Measurements from ENCODE around the gene COL17A1. TPM values are rescaled to one million over a fixed set of nuclear protein-coding genes. Genes with fewer than 3 reads are reported as not detected.

The COL17A1 gene
- total and polyA plus RNA-seq, 8 donors = 0.18 to 1.5 (median 0.70) TPM; not detected in 4

DNA sequence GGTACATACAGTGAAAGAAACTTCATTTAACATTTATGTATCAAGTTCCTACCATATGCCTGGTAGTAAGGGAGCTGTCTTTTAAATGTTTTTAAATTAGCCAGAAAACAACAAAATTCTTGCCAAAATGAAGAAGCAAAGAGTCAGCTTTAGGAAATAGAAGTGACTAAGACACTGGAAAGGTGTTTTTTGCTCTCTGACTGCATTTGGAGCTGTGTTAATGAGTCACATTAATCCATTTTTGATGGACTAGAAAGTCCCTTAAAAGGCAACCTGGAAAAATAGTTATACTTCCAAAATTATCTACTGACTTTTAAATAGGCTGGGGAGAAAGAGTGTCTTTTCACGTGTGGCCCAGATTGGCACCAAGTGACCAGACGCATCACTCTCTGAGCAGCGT is 3.9 kb upstream of the COL17A1 start:
- Histone ChIP-seq H3K4me3 (no peak overlapping the region), H3K4me1 (no peaks in the 10 kb centered on the region), H3K27me3 (no peaks in the 10 kb centered on the region), H3K36me3 (no peaks in the 10 kb centered on the region), H3K9me3 (no peaks in the 10 kb centered on the region), H3K27ac (no peak overlapping the region)
- 84 to 86% methylated on average over 3 of the region's 3 CpGs for WGBS, 2 donors
- ATAC-seq (no peak), FAIRE-seq (no peak), DNase-seq (no peak)
- intact Hi-C loops (cut with DNase I) = no loop called here
- TF ChIP-seq, protein P1, sequence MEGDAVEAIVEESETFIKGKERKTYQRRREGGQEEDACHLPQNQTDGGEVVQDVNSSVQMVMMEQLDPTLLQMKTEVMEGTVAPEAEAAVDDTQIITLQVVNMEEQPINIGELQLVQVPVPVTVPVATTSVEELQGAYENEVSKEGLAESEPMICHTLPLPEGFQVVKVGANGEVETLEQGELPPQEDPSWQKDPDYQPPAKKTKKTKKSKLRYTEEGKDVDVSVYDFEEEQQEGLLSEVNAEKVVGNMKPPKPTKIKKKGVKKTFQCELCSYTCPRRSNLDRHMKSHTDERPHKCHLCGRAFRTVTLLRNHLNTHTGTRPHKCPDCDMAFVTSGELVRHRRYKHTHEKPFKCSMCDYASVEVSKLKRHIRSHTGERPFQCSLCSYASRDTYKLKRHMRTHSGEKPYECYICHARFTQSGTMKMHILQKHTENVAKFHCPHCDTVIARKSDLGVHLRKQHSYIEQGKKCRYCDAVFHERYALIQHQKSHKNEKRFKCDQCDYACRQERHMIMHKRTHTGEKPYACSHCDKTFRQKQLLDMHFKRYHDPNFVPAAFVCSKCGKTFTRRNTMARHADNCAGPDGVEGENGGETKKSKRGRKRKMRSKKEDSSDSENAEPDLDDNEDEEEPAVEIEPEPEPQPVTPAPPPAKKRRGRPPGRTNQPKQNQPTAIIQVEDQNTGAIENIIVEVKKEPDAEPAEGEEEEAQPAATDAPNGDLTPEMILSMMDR (IDR thresholded peaks at IDR 0.05) = no peak

DNA sequence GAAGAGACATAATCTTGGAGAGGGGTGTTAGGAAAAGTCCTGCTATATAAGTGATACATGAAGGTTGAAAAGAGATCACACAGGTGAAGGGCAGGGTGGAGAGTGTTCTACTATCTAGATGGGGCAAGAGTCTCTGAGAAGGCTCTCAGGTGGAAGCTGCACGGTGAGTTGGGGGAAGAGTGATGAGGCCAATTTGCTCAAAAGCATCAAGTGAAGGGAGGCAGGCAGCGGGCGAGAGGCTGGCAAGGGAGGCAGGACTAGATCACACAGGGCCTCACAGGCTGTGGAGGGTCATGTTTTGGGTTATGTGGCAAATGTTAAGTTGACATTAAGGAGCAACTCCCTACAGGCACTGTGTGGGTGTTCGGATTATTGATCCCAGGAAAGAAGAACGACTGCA is 2.6 kb upstream of the COL17A1 start:
- Histone ChIP-seq H3K9me3 (no peaks in the 10 kb centered on the region), H3K4me3 (no peak overlapping the region), H3K27me3 (no peaks in the 10 kb centered on the region), H3K27ac (no peak overlapping the region), H3K36me3 (no peaks in the 10 kb centered on the region), H3K4me1 (no peaks in the 10 kb centered on the region)
- WGBS, 2 donors = 77 to 85% methylated on average over 5 of the region's 5 CpGs
- TF ChIP-seq, protein P1 (IDR thresholded peaks at IDR 0.05) = no peak
- ATAC-seq (no peak), DNase-seq (no peak), FAIRE-seq (no peak)
- intact Hi-C loops (cut with DNase I) = no loop called here

DNA sequence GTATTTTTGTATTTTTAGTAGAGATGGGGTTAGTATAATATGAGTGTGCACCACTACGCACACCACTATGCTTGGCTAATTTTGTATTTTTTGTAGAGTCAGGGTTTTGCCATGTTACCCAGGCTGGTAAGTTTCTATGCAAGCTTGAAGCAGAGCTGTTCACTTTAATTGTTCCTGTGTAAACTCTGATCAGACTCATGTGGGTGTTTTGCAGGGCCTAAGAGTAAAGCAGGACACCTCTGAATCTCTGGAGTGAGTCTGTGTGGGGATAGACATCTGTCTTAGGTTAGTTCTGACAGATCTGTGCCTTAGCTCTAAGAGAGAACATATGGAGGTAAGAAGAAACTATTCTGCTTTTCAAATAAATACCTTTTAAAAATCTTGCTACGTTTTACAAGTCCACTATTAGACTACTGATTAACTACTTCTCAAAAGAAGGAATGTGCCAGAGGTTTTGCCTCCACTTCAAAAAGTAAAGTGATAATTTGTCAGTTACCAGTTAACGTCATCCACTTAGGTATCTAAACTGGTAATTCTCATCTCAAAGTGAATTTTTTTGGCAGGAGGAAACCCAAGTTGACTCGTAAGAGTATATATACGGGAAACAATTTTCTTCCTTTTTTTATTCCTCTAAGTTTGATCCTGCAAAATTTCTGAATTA is 1.1 kb downstream of the COL17A1 start:
- 53 to 57% methylated on average over 5 of the region's 5 CpGs for WGBS, 2 donors
- no peak for FAIRE-seq
- TF ChIP-seq, protein P1 (IDR thresholded peaks at IDR 0.05) = no peak
- intact Hi-C loops (cut with DNase I) = no loop called here
- Histone ChIP-seq H3K36me3 (no peaks in the 10 kb centered on the region), H3K27ac (no peak overlapping the region), H3K27me3 (no peaks in the 10 kb centered on the region), H3K4me1 (no peaks in the 10 kb centered on the region), H3K4me3 (no peak overlapping the region), H3K9me3 (no peaks in the 10 kb centered on the region)
- no peak for ATAC-seq
- no peak for DNase-seq

DNA sequence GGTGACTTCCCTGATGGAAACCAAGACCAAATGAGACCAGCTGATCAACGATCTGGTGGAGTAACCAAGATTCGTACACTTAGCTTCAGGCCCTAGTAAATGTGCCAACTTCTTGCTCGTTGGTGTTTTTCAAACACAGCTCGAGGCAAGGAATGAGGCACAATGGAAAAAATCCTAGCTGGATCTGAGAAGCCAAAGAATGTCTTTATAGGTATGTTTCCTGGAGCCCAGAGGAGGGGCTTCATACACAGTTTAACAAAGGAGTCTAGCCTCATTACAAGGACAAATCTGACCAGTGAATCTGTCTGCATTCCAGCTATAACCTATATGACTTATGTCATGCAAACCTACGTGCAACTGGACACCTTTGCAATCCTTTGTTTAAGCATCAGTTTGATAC is 3.7 kb downstream of the COL17A1 start:
- Histone ChIP-seq H3K36me3 (no peaks in the 10 kb centered on the region), H3K9me3 (no peaks in the 10 kb centered on the region), H3K27ac (no peak overlapping the region), H3K27me3 (no peaks in the 10 kb centered on the region), H3K4me1 (no peaks in the 10 kb centered on the region), H3K4me3 (no peak overlapping the region)
- no peak for FAIRE-seq
- DNase-seq = no peak
- no peak for ATAC-seq
- WGBS, 2 donors = 65 to 76% methylated on average over 5 of the region's 5 CpGs
- intact Hi-C loops (cut with DNase I) = no loop called here
- TF ChIP-seq, protein P1 (IDR thresholded peaks at IDR 0.05) = no peak

DNA sequence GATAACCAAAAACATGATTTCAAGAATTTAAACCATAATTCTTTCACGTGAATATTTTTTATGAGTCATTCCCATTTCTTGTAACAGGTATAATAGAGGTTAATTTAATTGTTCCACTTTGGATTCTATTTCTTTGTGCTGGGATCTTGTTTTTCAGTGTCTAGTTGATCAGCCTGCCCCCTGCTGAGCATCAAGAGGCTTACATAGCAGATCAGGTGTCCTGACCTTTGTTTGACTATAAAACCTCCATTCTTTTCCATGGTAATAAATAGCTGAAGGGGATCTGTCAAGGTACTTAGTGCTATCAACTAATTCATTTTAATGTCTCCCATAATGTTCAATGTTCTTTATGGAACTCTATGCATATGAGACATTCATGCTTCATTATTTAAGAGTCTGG is 4.9 kb downstream of the COL17A1 start:
- no peaks in the 10 kb centered on the region for H3K4me1 ChIP-seq
- FAIRE-seq = peak; percentile 65
- peak in 3 of 4 donors; percentile 65 to 71 (median 69) for ATAC-seq

More for the DNA sequence above, 4.9 kb downstream of the COL17A1 start:
- Histone ChIP-seq H3K27ac (no peak overlapping the region), H3K27me3 (no peaks in the 10 kb centered on the region), H3K36me3 (no peaks in the 10 kb centered on the region), H3K4me3 (no peak overlapping the region), H3K9me3 (no peaks in the 10 kb centered on the region)
- intact Hi-C loops (cut with DNase I) = no loop called here
- TF ChIP-seq, protein P1 (IDR thresholded peaks at IDR 0.05) = peak in 2 of 4 donors; percentile 29 to 39
- no peak for DNase-seq
- WGBS, 2 donors = 19 to 23% methylated on average over 1 of the region's 1 CpG

Measured in pancreas (tissue), 10 donors.